Lung (tissue), 12 donors: ENCODE data around the gene SLC35B2. TPM values are rescaled to one million over a fixed set of nuclear protein-coding genes. Genes with fewer than 3 reads are reported as not detected.
A peak's percentile ranks its signal among the peaks of the same experiment; 100 is the strongest.

ENCODE experiments used
- ATAC-seq: fragments of 200-7000 bp; cut with Tn5 transposase; one replicate; pipeline ENCODE4 v1.9.1; 2020; ENCODE audit warnings: moderate number of reproducible peaks; ENCODE audit not compliant: insufficient read depth, low FRiP score
- DNase-seq, 3 donors: peaks; one replicate each; pipeline ENCODE4 v3.0.0-alpha.2; 2013 to 2017
- H3K27ac ChIP-seq, 2 donors: one replicate each; pipeline ENCODE4 v1.5.1; 2013; ENCODE audit warnings: mild to moderate bottlenecking in 2 of 2, moderate library complexity in 2 of 2, control low read depth in 1 of 2, inconsistent platforms in 1 of 2, low read depth in 1 of 2, low read length in 1 of 2
- H3K27me3 ChIP-seq, 3 donors: one replicate each; pipeline ENCODE4 v1.5.1; 2013; ENCODE audit warnings: low read length in 2 of 3; ENCODE audit not compliant: control insufficient read depth in 3 of 3, insufficient read depth in 3 of 3
- H3K36me3 ChIP-seq, 4 donors: one replicate each; pipeline ENCODE4 v1.5.1; 2013; ENCODE audit warnings: low read length in 4 of 4, mild to moderate bottlenecking in 1 of 4, moderate library complexity in 1 of 4; ENCODE audit not compliant: control insufficient read depth in 4 of 4, insufficient read depth in 4 of 4
- H3K4me1 ChIP-seq, 5 donors: one replicate each; pipeline ENCODE4 v1.5.1; 2013; ENCODE audit warnings: low read length in 5 of 5, mild to moderate bottlenecking in 2 of 5, moderate library complexity in 1 of 5; ENCODE audit not compliant: control insufficient read depth in 5 of 5, insufficient read depth in 5 of 5
- H3K4me3 ChIP-seq: one replicate; pipeline ENCODE4 v1.5.1; 2013; ENCODE audit warnings: mild to moderate bottlenecking, control low read depth, moderate library complexity
- H3K9ac ChIP-seq, 2 donors: one replicate each; pipeline ENCODE4 v1.5.1; 2013; ENCODE audit warnings: low read length in 2 of 2, control low read depth in 1 of 2; ENCODE audit not compliant: insufficient read depth in 1 of 2
- H3K9me3 ChIP-seq, 4 donors: one replicate each; pipeline ENCODE4 v1.5.1; 2013; ENCODE audit warnings: low read length in 3 of 4, mild to moderate bottlenecking in 1 of 4, moderate library complexity in 1 of 4; ENCODE audit not compliant: control insufficient read depth in 4 of 4, insufficient read depth in 3 of 4
- CTCF ChIP-seq: IDR thresholded peaks from 2 replicates; pipeline ENCODE4 v1.5.1; 2012; ENCODE audit warnings: mild to moderate bottlenecking; ENCODE audit errors: control extremely low read depth, extremely low read depth
- WGBS, 2 donors: extraction: QIAGEN DNeasy Blood & Tissue Kit; methylation state at CpG; one replicate each; pipeline ENCODE4 v1.1.7; 2013; 5-methylcytosine and 5-hydroxymethylcytosine counted together
- polyA plus RNA-seq, 2 donors: library from polyadenylated mRNA; stranded (reverse); fragments of 200-250 nt; gene quantifications; one replicate each; pipeline ENCODE4 v1.2.1, GENCODE V29; 2013
- total RNA-seq, 2 donors: library from RNA; depleted of rRNA in 1 of 2; stranded (reverse); fragments of >200 nt in 1 of 2; gene quantifications; one replicate each; pipeline ENCODE4 v1.2.1, GENCODE V29; 2014 to 2021
- donor health status: control.
- donor health status: control.
- donor health status: Bipolar disorder and iron deficiency.
- donor health status: healthy.
- donor health status: DM: yes; HTN: yes; CAD: no.

The SLC35B2 gene
- total and polyA plus RNA-seq, 4 donors = 15.0 to 44.4 (median 34.9) TPM

GRCh38 chr6:44217332-44218143 lies 39.8 kb downstream of the SLC35B2 start:
- Histone ChIP-seq H3K4me1 (peaks cover 11 to 48% (median 26%) of the 10 kb centered on the region in 5 donors), H3K36me3 (no peaks in the 10 kb centered on the region), H3K27me3 (no peaks in the 10 kb centered on the region), H3K9ac (peak overlapping the region in 1 of 2 donors; percentile 11), H3K27ac (peak overlapping the region; percentile 59 to 77), H3K4me3 (no peak overlapping the region), H3K9me3 (no peaks in the 10 kb centered on the region)
- WGBS, 2 donors = 68 to 77% methylated on average over 16 of the region's 16 CpGs
- ATAC-seq (no peak), DNase-seq (peak; percentile 49 to 71 (median 52))
- TF ChIP-seq CTCF = no peak

GRCh38 chr6:44216677-44217331 lies 40.5 kb downstream of the SLC35B2 start, which contains the start of gene MYMX:
MYMX (plus strand) TSS chr6:44216926; CDS start chr6:44217472, 546 bp downstream.
- no peaks in the 10 kb centered on the region for H3K36me3 ChIP-seq
- peak within 1 kb of the TSS in 1 of 2 donors; percentile 11 for H3K9ac ChIP-seq
- H3K27ac ChIP-seq = peak within 1 kb of the TSS; percentile 59 to 77
- WGBS, 2 donors = 35 to 48% methylated on average over 7 of the region's 7 CpGs
- H3K4me3 ChIP-seq = no peak within 1 kb of the TSS
- ATAC-seq (no peak), DNase-seq (peak in 2 of 3 donors; percentile 56 to 72)
- peaks cover 8 to 46% (median 22%) of the 10 kb centered on the region in 5 donors for H3K4me1 ChIP-seq
- no peaks in the 10 kb centered on the region for H3K9me3 ChIP-seq
- no peak for TF ChIP-seq CTCF
- H3K27me3 ChIP-seq = no peaks in the 10 kb centered on the region

- Histone ChIP-seq H3K4me1 (peaks cover 5 to 30% (median 22%) of the 10 kb centered on the region in 5 donors), H3K27me3 (no peaks in the 10 kb centered on the region), H3K4me3 (no peak overlapping the region), H3K36me3 (no peaks in the 10 kb centered on the region), H3K9me3 (no peaks in the 10 kb centered on the region), H3K27ac (no peak overlapping the region), H3K9ac (no peak overlapping the region)
- no peak for ATAC-seq
- no peak for DNase-seq
- WGBS, 2 donors = 90 to 95% methylated on average over 6 of the region's 6 CpGs
- TF ChIP-seq CTCF = no peak
Observed at GRCh38 chr6:44214307-44214706, 43.0 kb downstream of the SLC35B2 start.
